Measurements from ENCODE around the gene RNF144A.

Gene RNF144A

GRCh38 chr2:7048762-7049294 lies 131.6 kb downstream of the RNF144A start:
- DNase-seq: no peak

DNA sequence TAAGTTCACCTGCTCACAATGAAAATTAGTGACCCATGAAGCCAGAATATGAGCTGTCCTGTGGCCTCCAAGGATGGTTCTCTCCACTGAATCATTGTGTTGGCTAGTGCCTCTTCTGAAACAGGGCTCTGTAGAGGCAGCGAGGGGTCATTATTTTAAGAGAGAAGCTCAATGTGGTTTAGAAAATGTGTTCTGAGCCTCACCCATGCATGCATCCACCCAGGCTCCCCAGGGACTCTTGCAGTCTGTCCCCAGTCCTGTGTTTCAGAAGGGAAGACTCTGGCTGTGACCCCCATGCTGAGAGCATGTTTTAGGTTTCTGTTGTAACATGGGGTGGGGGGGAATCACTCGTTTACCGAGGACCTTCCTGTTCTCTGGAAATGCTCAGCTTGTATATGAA lies 135.2 kb downstream of the RNF144A start:
- DNase-seq: no peak

GRCh38 chr2:7053650-7054265 lies 136.5 kb downstream of the RNF144A start:
- DNase-seq: no peak

DNA sequence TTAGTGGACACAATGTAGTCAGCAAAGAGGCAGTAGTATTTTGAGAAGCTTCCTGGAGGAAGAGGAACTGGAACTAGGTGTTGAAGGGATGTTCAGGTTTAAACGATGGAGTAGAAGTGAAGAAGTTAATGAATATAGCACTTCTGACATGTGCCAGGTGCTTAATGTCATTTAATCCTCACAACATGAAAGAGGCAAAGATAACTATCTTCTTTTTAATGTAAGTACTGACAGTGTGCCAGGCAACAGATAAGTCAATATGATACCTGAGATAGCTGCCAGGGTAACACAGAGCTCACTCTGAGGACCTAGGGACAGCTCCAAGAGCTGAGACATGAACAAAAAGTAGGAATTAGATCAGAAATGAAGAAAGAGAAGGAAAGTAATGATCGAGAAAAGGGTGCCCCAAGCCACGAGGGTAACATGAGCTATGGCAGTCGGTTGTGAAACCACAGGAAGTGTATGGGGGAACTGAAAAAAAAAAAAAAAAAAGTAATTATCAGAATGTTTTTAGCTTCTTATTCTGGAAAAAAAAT lies 140.7 kb downstream of the RNF144A start:
- DNase-seq: no peak

DNA sequence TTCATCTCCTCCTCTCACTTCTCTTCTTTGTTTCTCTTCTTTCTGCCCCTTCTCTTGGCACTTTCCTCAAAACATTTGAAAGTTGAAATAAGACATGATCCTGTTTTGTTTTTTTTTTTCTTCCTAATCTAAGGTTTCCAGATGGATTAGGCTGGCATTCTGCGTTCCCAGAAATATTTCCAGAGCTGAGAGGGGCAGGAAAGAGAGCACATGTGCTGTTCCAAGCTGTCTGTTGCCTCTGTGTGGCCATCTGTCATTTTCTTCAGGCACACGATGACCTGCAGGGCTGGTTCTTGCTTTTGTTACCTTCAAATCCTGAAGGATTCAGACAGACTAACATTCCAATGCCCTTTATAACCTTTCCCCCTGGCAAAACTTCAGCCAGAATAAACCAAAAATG lies 142.9 kb downstream of the RNF144A start:
- DNase-seq: no peak

DNA sequence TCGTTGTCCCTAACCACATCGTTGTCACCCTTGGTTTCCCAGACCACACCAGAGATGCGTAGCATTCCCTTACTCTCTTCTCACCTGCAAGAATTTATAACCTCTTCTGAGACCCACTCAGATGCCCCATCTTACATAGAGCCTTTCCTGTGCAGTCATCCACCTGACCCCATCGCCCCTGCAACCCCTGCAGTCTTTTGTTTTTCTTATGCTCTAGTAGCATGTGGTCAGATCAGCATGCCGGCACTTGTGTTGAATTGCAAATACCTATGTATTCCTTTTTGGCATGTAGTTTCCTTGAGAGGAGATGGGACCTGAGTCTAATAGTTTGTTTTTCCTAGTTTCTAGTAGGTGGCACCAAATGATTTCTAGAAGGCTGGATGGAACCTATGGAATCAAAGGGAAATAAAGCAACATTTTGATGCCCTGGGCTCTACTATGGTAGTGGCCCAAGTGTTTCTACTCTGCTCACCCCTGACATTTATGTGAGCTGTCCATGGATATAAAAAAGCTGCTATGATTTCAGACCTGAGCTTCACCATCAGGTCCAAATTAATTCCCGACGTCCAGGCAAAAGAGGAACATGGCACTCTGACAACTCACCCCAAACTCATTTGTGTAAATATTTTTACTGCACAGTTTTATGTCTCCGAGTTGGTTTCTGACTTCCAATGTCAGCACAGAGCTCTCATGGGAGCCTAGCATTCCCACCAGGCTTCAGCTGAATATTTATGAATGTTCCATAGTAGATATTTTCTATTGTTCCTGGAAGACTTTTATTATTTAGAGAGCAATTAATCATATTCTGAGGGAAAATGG lies 143.6 kb downstream of the RNF144A start:
- no peak for DNase-seq

GRCh38 chr2:7061450-7061789 lies 144.2 kb downstream of the RNF144A start:
- no peak for DNase-seq

- no peak for DNase-seq
Measured at GRCh38 chr2:7061921-7062320, 144.7 kb downstream of the RNF144A start.

GRCh38 chr2:7063789-7064188 lies 146.6 kb downstream of the RNF144A start:
- DNase-seq: no peak

DNA sequence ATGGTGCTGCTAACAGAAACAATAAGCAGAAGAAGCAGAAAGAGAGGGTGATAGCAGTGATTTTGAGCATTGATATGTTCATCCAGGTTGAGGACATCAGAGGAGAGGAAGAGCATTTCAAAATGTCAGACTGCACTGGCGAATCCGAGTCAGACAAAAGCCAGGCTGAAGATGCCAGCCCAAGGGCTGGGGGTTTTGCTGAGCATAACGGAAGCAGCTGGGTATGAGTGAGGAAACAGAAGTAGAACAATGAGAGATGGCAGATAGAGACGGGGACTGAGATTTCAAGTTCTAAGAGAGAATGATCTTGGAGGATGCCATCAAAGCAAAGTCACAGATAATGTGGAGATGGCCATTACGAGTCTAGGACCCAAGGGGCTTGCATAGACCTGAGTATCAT lies 151.2 kb downstream of the RNF144A start:
- no peak for DNase-seq

- DNase-seq: no peak
Measured at GRCh38 chr2:7070483-7070882, 153.3 kb downstream of the RNF144A start.

DNA sequence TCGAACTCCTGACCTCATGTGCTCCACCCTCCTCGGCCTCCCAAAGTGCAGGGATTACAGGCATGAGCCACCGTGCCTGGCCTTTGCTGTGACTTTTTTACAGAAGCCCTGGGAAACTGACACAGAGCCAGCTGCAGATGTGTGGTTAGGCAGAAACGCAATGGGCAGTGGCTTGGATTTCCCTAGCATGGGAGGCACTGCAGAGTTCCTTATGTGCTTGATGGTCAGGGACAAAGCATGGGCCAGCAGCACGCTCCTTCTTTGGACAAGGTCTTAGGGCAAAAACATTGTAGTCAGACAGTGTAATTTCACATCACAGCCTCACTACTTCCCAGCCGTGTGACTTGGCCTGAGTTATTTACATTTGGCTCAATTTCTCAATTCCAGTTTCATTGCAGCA lies 153.9 kb downstream of the RNF144A start:
- DNase-seq: no peak

DNA sequence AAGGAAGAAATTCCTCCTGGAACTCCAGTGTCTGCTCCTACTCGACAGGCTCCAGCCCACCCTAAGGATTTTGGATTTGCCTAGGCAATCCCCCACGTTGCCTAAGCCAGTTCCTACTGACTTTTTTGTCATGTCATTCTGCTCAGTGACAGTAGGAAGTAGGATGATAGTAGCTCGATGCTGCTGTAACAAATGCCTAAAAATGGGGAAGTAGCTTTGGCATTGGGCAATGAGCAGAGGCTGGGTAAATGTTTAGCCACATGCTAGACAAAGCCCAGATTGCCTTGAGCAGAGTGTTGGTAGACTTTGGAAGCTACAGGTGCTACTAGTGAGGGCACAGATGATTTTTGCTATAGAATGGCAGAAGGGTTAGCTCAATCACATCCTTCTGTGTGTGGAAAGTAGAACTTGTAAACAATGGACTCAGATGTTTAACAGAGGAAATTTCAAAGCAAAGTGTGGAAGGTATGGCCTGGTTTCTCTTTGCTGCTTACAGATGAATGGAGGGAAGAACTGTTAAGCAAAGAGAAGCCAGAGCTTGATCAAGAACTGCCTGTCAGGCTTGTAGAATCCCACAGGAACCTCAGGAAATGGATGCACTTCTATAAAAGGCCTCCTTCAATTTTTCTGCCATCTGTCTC lies 154.8 kb downstream of the RNF144A start:
- DNase-seq: no peak

DNA sequence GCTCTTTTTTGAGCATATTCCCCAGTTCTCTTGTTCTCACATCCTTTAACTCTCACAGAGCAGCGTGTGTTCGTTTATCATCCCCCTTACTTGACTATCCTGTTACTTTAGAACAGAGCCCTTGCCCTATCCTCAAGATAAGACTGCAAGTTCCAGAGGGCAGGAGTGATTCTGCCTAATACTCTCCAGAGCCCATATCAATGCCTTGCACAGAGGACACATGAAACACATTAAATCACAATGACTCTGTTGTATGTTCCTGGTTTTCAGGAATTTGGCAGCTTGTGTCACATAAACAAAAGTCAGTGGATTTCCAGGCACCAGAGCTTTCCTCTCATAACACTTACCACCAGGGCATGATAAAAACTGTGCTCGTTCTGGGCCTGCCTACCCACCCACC lies 156.7 kb downstream of the RNF144A start:
- no peak for DNase-seq

GRCh38 chr2:7075834-7076233 lies 158.6 kb downstream of the RNF144A start:
- no peak for DNase-seq

DNA sequence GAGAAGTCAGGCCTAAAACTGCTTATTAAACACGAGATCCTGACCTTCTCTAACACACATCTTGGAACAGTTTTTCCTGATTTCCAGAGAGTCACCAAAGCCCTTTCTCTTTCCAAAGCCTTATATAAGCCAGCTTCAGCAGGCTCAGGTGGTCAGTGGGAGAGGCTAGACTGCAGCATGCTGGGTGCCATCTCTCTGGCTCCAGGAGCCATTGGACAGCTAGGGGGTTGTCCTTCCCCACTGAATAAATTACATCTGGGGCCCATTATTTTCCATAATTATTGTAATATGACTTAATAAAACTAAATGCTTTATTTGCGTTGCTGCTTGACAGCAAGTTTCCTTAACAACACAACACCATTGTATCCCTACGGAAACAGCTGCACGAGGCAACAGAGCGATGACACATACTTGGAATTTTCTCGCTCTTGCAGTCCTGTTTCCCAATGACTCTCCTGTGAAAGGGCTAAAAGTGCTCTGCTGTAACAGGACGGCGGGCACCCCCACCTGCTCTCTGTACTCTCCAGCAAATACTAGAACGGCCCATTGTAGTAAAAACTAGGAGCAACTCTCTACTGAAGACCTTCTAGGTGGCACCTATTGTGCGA lies 160.6 kb downstream of the RNF144A start:
- no peak for DNase-seq

DNA sequence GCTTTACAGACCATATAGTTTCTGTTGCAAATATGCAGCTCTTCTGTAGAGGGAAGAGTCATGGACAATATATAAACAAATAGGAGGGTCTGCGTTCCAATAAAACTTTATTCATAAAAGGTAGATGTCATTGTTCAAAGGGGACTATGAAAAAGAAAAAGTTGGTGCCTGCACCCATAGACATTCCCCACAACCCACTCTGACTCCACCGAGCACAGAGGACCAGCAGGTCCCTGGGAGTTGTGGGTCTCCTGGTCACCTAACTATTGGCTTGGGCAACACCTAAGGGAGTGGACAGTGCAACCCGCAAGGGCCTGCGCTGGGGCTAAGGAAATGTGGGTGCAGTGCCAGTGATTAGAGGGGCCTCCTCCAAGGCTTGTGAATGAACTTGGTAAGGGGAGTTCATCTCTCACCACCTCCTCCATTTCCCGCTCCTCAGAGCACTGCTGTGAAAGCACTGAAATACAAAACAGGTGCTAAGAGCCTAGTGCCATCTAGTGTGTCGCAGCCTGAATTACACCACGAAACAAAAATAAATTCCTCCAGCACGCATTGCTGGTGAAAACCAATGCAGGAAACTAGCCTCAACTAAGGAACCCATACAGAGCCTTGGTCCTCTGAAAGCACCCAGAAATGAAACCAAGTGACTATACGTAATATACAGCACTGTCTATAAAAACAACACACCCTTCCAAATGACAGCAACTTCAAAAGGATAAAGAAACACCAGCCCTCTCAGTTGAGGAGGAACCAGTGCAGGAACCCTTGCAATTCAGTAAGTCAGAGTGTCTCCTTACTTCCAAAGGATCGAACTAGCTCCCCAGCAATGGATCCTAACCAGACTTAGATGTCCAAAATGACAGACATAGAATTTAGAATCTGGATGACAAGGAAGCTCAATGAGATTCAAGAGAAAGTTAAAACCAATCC lies 166.6 kb downstream of the RNF144A start:
- no peak for DNase-seq

DNA sequence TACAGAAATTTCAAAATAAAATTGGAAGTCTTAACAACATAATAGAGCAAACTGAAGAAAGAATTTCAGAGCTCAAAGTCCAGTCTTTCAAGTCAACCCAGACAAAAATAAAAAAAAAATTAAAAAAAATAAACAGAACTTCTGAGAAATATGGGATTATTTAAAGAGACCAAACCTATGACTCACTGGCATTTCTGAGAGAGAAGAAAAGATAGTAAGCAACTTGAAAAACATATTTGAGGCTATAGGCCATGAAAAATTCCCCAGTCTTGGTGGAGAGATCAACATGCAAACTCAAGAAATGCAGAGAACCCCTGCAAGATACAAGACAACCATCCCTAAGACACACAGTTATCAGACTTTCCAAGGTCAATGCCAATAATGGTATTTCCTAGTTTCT lies 167.4 kb downstream of the RNF144A start:
- no peak for DNase-seq

DNA sequence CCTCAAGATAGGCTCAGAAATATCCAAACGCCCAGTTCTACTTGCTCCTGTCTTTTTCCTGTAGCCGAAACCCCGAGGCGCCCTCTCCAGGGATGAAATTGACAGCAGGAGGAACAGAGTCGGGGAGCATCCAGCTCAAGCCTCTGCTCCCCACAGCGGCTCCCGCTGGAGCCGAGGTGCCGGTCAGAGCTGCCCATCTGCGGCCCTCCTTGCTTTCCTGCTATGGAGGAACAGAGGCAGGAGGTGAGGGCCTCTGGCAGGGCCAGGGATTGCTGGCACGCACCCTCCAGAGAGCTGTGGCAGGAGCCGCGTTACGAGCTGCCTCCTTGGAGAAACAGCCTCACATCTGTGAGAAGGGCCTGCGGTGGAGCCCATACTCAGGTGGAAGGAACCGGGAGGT lies 172.1 kb downstream of the RNF144A start:
- DNase-seq: no peak

DNA sequence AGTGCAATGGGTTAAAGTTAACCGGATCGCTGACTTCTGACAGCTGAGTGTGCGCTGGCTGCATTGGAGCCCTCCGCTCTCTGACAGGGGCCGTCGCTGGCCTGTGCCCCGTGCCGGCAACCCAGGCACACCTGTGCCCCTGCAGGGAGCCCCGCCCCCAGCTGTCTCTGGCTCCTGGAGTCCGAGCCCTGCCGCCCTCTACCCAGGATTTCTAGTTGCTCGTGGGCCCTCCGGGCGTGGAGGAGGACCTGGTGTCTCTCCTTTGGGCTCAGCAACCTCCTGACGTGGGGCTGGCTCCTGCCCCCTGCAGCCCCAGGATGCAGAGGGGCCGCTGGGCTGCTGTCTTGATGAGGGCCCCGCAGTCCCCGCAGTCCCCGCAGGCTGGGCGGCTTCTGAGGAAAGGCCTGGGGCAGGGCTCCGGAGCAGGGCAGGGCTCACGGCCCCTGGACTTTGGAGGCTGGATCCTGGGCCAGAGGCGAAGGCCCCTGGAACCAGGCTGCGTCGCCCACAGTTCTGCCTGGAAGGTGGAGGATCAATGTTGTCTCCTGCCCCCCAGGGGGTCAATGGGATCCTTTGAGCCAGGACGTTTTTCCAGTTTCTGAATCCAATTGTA lies 172.8 kb downstream of the RNF144A start:
- DNase-seq: no peak

DNA sequence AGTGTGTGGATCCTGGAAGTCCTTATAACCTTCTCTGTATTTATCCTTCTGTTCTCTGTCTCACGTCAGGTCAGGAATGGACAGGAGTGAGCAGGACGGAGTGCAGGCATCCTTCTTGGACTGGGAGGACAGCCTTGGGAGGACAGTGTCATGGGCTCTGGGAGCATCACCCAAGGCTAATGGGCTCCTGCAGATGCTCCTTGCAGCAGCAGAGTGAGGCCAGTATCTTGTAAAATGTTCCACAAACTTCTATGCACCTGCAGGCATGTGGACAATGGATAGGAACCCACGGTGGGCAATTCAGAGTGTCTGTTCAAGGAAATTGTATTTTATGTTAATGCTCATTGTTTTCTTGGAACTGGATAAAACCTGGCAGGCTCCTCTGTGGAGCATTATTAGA lies 176.2 kb downstream of the RNF144A start:
- DNase-seq: no peak
